OCI-LY3 (cell line): ENCODE results near the gene COL24A1.

Experiments used
- CTCF ChIP-seq: fragments of 200-600, 300-600 bp; sonication (generic); IDR thresholded peaks from 2 replicates; pipeline ENCODE4 v1.5.1; 2014; ENCODE audit warnings: antibody characterized with exemption, low read length, low read depth
- EZH2phosphoT487 ChIP-seq: fragments of 200-600 bp; shearing (Covaris generic); IDR thresholded peaks from 2 replicates; pipeline ENCODE4 v1.6.1; 2018; ENCODE audit warnings: antibody characterized with exemption, mixed run types, low read depth

- TF ChIP-seq CTCF (no peak), EZH2phosphoT487 (no peak)
Measured at GRCh38 chr1:85801520-85801919, 355.1 kb downstream of the COL24A1 start.
